Ishikawa (cell line): ENCODE data around the gene TAS1R1.

Experiments
- CEBPB ChIP-seq: IDR thresholded peaks from 2 replicates; pipeline ENCODE4 v1.6.1; 2012
- CREB1 ChIP-seq: IDR thresholded peaks from 2 replicates; pipeline ENCODE4 v1.6.1; 2012; ENCODE audit warnings: low read depth
- EGR1 ChIP-seq: IDR thresholded peaks from 2 replicates; pipeline ENCODE4 v1.6.1; 2012
- EP300 ChIP-seq: IDR thresholded peaks from 2 replicates; pipeline ENCODE4 v1.6.1; 2012; ENCODE audit warnings: borderline replicate concordance
- FOXM1 ChIP-seq: IDR thresholded peaks from 2 replicates; pipeline ENCODE4 v1.6.1; 2012; ENCODE audit warnings: low read depth, borderline replicate concordance
- MAX ChIP-seq: IDR thresholded peaks from 2 replicates; pipeline ENCODE4 v1.6.1; 2012
- NFIC ChIP-seq: IDR thresholded peaks from 2 replicates; pipeline ENCODE4 v1.6.1; 2012
- RAD21 ChIP-seq: IDR thresholded peaks from 2 replicates; pipeline ENCODE4 v1.6.1; 2012; ENCODE audit warnings: low read depth
- REST ChIP-seq: IDR thresholded peaks from 2 replicates; pipeline ENCODE4 v1.6.1; 2012; ENCODE audit warnings: low read depth, mild to moderate bottlenecking
- TAF1 ChIP-seq: IDR thresholded peaks from 2 replicates; pipeline ENCODE4 v1.6.1; 2012; ENCODE audit warnings: low read depth, mild to moderate bottlenecking
- TCF12 ChIP-seq: IDR thresholded peaks from 2 replicates; pipeline ENCODE4 v1.6.1; 2012; ENCODE audit warnings: low read depth
- TEAD4 ChIP-seq: IDR thresholded peaks from 2 replicates; pipeline ENCODE4 v1.6.1; 2012
- USF1 ChIP-seq: IDR thresholded peaks from 2 replicates; pipeline ENCODE4 v1.6.1; 2012
- YY1 ChIP-seq: IDR thresholded peaks from 2 replicates; pipeline ENCODE4 v1.6.1; 2012; ENCODE audit warnings: low read depth
- ZBTB7A ChIP-seq: IDR thresholded peaks from 2 replicates; pipeline ENCODE4 v1.6.1; 2012; ENCODE audit warnings: low read depth

TAS1R1 gene

GRCh38 chr1:6591644-6592043 lies 36.5 kb downstream of the TAS1R1 start:
- TF ChIP-seq TAF1 (no peak), EGR1 (no peak), CEBPB (no peak), YY1 (no peak), NFIC (no peak), TCF12 (no peak), CREB1 (no peak), EP300 (no peak), ZBTB7A (no peak), RAD21 (no peak), REST (no peak), TEAD4 (no peak), USF1 (no peak), FOXM1 (no peak), MAX (no peak)

- TF ChIP-seq MAX (no peak), CEBPB (no peak), TAF1 (no peak), USF1 (no peak), RAD21 (no peak), NFIC (no peak), TEAD4 (no peak), EGR1 (no peak), FOXM1 (no peak), EP300 (no peak), YY1 (no peak), ZBTB7A (no peak)
Measured at GRCh38 chr1:6592441-6592840, 37.3 kb downstream of the TAS1R1 start.

GRCh38 chr1:6592865-6593593 lies 37.9 kb downstream of the TAS1R1 start:
- TF ChIP-seq TCF12 (no peak), YY1 (no peak), USF1 (no peak), NFIC (no peak), MAX (no peak), RAD21 (no peak), FOXM1 (no peak), CREB1 (no peak), EGR1 (no peak), ZBTB7A (no peak), TAF1 (no peak), CEBPB (no peak), TEAD4 (no peak), REST (no peak), EP300 (no peak)

- TF ChIP-seq TCF12 (no peak), YY1 (no peak), NFIC (no peak)
Measured at GRCh38 chr1:6593810-6594209, 38.7 kb downstream of the TAS1R1 start.

- no peak for TF ChIP-seq TEAD4
- TF ChIP-seq YY1, result no peak
- no peak for TF ChIP-seq CEBPB
- no peak for TF ChIP-seq MAX
- no peak for TF ChIP-seq USF1
- TF ChIP-seq REST, result no peak
- no peak for TF ChIP-seq EP300
Measured at GRCh38 chr1:6594977-6595740, 40.1 kb downstream of the TAS1R1 start.
